ENCODE data around the gene MCCD1.

MCCD1 gene

DNA sequence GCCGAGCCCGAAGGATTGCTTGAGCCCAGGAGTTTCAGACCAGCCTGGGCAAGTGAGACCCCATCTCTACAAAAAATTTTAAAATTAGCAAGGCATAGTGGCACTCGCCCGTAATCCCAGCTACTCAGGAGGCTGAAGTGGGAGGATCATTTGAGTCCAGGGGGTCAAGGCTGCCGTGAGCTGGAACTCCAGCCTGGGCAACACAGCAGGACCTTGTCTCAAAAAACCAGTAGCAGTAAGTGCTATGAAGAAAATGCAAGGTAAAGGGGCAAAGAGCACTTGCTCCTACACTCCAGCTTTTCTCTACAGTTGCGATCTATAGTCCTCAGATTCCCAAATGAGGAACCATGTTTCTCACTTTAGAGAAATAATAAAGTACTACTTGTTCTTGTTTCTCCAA, 14.9 kb downstream of the MCCD1 start:
- no peak for DNase-seq (ENCODE audit: low spot score)

GRCh38 chr6:31544676-31545075, 15.9 kb downstream of the MCCD1 start:
- DNase-seq (ENCODE audit: low spot score), result no peak

DNA sequence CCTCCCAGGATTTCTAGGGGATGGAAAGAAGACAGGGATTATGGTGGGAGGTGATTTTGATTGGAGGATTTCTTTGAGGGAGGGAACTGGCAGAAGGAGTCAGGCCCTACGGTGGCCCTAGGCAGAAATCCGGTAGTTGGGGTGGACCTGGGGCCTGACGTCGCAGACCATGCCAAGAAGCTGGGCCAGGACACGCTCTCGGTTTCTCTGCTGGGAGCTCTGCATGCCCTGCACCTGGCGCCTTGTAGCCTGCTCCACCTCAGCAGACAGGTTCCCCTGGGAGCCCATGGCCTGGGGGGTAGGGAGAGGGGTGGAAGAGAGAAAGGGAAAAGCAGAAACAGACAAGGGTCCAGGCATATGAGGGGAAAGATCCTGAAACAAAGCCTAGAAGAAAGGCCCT, 16.5 kb downstream of the MCCD1 start:
- no peak for DNase-seq (ENCODE audit: low spot score)

- DNase-seq (ENCODE audit: low spot score), result peak; percentile 91
Observed at GRCh38 chr6:31546339-31546957, 17.7 kb downstream of the MCCD1 start, which contains the start of gene ATP6V1G2. ATP6V1G2 (minus strand) TSS chr6:31546608; CDS start chr6:31546559, 49 bp downstream.

- peak; percentile 85 for DNase-seq (ENCODE audit: low spot score)
Observed at GRCh38 chr6:31546958-31547726, 18.4 kb downstream of the MCCD1 start, which contains the start of gene NFKBIL1. NFKBIL1 (plus strand) TSS chr6:31547608; CDS start chr6:31547695, 87 bp downstream.

DNA sequence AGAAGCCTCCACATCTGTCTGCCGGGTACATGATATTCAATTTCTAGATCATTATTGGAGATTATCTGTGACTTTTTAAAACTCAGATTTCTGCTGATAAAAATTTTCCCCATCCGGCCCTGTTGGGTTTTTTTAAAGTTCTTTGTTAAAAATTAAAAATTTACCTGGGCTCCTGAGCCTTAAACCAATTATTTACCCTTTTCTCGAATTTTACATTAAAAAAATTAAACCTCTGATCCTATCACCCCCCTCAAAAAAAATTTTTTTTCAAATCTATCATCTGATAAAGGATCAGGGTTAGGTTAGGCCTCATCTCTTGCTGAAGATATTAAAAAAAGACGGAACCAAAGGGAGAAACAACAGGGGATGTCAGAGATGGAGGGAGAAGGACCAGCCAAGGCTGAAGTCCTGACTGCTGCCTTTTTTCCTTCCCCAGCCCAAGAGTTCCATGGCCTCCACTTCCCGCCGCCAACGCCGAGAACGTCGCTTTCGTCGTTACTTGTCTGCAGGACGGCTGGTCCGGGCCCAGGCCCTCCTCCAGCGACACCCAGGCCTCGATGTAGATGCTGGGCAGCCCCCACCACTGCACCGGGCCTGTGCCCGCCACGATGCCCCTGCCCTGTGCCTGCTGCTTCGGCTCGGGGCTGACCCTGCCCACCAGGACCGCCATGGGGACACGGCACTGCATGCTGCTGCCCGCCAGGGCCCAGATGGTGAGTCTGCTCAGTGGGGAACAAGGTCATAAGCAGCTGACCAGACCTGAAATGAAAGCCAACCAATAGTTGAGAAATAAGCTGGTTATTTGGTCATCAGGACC, 19.2 kb downstream of the MCCD1 start:
- DNase-seq (ENCODE audit: low spot score), result no peak

DNA sequence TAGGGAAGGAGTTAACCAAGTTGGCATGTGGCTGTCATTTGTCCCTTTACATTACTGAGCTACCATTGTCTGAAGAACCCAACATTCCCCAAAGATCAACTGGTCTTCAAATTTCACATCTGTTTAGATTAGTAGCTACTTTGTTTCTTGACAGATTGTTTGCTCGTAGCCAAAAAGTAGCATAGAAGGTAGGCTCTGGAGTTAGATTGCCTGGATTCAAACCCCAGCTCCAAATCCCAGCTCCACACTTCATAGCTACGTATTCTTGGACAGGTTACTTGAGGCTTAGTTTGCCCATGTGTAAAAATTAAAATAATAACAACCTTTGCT, 19.7 kb downstream of the MCCD1 start:
- no peak for DNase-seq (ENCODE audit: low spot score)

DNA sequence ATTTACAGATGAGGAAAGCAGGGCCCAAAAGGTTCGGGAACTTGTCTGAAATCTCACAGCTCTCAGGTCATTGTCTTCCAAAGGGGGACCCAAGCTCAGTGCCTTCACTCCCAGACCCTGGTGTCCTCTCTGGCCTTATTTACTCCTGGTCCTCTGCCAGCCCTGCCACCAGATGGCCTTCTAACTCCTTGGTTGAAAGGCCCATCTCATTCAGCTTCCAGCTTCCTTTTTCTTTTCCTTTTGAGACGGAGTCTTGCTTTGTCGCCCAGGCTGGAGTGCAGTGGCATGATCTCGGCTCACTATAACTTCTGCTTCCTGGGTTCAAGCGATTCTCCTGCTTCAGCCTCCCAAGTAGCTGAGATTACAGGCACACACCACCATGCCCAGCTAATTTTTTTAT, 22.6 kb downstream of the MCCD1 start:
- peak; percentile 88 for DNase-seq (ENCODE audit: low spot score)

DNA sequence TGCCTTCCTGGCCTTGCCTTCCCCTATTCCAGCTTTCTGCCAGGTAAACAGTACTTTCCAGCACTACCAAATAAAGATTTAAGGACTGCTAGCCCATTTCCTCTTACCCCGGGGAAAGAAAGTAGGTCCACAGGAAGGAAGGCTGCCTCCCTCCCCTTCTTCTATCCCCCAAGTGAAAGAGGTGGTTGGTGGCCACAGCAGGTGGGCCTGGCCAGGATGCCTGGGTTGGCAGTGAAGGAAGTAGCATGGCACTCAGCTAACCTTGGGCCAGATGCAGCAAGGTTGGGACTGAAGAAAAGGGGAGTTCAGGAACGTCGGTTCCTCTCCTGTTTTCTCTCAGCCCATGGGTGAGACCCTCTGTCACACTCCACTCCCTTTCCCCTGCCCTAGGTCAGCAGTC, 27.5 kb downstream of the MCCD1 start:
- no peak for DNase-seq (ENCODE audit: low spot score)

- no peak for DNase-seq (ENCODE audit: low spot score)
Observed at GRCh38 chr6:31557443-31558317, 28.9 kb downstream of the MCCD1 start.

GRCh38 chr6:31558318-31558625, 29.5 kb downstream of the MCCD1 start:
- no peak for DNase-seq (ENCODE audit: low spot score)

DNA sequence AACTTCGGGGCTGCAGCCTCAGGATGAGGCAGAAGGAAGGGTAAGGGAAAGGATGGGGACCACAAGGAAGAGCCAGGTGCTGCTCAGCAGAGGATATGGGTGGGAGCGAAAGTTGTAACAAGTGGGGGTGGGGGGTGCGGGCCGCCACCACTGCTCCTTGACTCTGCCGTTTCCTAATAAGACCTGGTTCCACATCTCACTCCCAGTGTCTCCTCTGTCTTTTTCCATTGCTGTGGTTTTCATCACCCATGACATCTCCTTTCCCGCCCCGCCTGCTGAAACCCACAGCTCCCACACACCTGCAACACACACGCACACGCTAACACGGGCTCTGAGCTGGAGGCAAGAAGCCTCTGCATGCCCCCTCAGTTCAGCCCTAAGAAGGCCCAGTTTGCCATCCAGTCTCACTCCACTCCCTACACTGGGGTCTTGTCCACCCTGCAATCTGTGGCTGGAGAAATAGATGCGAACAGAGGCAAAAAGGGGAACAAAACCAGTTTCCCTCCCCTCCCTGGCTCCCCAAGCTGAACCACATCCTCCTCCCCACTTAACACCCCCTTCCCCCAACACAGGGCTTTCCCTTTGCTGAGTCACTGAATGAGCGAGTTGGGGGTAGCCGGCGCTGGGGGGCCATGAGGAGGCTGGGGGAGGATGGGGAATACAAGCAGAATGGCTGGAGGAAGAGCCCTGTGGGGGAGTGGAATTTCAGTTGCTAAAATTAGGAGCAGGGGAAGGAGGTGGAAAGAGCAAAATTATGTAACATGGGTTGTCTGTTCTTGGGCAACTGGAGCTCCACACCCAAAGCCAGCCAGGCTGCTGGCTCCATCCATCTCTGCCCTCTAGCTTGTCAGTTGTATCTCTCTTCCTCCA, 30.1 kb downstream of the MCCD1 start:
- no peak for DNase-seq (ENCODE audit: low spot score)

GRCh38 chr6:31559606-31559957, 30.8 kb downstream of the MCCD1 start:
- DNase-seq (ENCODE audit: low spot score), result no peak

DNA sequence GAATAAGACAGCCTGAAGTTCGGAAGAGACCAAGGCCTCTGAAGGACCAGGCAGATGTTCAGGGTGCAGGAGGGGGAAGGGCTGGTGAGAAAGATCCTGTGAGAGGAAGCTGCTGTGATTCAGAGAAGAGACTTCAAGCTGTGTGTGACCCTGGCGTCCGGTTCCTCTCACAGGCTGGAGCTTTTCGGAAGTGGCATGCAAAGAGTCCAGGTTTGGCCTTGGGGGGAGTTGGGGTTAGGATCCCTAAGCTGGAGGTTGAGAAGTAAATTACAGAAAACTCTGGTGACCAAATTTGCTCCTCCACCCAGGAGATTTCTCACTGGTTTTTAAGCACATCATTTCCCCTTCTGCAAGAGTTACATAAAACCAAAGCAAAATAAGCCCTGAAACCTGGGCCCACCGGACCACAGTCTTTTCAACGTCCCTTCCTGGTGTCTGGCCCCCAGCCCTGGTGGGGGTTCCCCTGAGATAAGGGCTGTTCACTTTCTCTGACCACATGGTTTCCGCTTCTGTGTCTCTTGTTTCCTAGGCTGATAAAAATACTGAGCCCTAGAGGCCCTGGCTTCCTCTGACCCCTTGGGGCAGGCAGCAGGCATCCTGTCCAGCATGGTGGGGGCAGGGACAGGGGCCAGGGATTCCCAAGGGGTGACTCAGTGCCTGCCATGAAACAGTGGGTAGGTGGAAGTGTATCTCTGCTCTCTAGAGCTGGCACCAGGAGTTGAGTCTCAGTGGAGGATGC, 31.4 kb downstream of the MCCD1 start:
- DNase-seq (ENCODE audit: low spot score), result peak; percentile 98

DNA sequence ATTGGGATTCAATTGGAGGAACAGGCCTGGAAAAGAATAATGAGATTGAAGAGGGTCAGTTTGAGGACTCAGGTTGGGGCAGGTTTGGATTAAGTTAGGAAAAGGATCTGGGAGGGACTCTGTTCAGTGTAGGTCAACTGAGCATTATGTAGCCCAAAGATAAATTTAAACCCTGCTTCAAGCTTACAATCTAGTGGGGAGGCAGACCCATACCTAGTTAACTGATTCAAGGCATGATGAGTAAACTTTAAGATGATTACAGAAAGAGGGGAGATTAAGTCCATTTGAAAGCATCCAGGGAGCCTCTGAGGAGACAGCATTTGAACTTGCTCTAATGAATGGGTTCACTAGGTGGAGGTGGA, 31.9 kb downstream of the MCCD1 start:
- no peak for DNase-seq (ENCODE audit: low spot score)

DNA sequence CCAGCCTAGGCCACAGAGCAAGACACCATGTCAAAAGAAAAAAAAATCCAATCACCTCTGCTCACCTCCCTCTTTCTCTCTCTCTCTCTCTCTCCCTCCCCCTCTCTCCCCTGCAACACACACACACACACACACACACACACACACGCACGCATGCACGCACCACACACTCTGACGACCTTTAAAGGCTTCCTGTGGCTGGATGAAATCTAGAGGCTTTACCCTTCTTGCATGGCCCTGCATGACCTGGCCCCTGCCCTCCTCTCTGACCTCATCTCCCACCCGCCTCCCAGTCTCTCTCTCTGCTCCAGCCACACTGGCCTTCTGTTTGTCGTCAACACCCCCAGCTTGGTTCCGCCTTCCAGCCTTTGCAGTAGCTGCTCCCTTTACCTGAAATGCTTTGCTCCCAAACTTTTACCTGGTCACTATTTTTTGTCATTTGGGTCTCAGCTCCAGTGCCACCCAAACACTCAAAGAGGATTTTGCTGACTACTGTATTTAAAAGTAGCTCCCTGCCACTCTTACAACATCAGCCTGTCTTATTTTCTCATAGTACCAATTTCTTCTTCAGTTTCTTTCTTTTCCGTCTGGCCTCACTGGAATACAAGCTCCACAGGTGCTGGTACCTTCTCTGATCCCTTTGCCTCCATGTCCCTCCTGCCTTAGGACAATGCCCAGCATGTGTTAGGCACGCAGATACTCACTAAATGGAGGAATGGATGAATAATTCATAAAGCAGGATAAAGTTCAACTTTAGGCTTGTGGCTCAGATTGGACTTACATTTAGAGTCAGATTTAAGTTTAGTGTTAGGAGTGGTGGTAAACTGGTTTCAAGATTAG, 39.0 kb downstream of the MCCD1 start:
- no peak for DNase-seq (ENCODE audit: low spot score)

DNA sequence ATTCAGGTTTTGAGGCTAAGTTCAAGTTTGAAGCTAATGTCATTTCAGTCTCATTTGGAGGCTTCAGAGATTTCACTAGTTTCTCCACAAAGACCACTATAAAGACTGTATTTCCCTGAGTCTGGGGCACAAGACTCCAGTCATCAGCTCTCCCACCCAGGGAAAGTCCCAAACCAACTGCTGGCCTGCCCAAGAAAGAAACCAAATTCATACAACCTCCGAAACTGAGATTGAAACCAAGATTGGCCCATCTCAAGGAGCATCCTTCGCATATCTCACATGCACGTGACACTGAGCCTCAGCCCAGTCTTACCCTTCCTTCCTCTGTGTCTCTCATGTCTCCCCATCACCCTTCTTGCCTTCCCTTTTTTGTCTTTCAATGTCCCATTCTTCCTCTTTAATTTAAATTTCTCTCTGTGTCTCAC, 39.8 kb downstream of the MCCD1 start:
- no peak for DNase-seq (ENCODE audit: low spot score)

DNA sequence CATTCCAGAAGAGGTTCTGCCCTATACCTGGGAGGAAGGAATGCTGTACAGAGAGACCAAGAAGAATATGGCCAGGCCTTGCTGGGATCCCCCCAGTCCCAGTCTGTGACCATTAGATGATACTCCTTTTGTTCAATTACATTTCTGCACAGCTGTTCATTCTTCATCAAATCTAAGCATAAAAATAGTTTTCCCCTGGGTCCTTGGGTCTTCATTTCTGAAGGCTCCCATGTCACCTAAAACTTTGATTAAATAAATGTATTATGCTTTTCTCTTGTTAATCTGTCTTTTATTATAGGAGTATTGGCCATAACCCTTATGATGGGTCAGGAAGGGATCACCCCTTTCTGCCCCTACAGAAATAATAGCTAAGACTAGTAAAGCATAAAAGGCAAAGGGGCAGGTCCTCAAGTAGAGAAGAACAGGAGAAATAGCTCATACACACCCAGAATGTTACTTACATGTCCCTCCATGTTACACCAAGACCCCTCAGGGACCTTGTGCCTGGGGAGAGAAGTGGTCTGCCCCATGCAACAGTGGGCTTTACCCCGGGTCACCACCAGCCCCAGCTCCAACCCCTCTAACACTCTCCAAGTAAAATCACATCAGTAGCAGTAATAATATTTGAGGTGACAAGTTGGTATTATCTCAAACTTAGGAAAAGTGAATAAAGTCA, 41.2 kb downstream of the MCCD1 start:
- DNase-seq (ENCODE audit: low spot score), result no peak

Data from kidney capillary endothelial cell (primary cell).